H1 (cell line): ENCODE results near the gene MAP2K5. TPM values are rescaled to one million over a fixed set of nuclear protein-coding genes. Genes with fewer than 3 reads are reported as not detected.

Experiments used
- CTBP2 ChIP-seq: IDR thresholded peaks from 2 replicates; pipeline ENCODE4 v1.7.0; 2011; ENCODE audit warnings: borderline replicate concordance, mild to moderate bottlenecking, moderate library complexity, mixed read lengths, low read length; ENCODE audit not compliant: insufficient read depth, insufficient read length
- EZH2 ChIP-seq: fragments of 200-600 bp; sonication (generic); IDR thresholded peaks from 2 replicates; pipeline ENCODE4 v1.7.1; 2012; ENCODE audit warnings: low read depth, mild to moderate bottlenecking, moderate library complexity, low read length, inconsistent platforms; ENCODE audit not compliant: severe bottlenecking
- JUN ChIP-seq: IDR thresholded peaks from 2 replicates; pipeline ENCODE4 v1.6.1; 2011; ENCODE audit warnings: low read depth, mild to moderate bottlenecking, improper control_type of control experiment, low read length
- KDM1A ChIP-seq: fragments of 200-600, 300-600 bp; sonication (generic); IDR thresholded peaks from 2 replicates; pipeline ENCODE4 v1.7.1; 2016; ENCODE audit warnings: mild to moderate bottlenecking, low read length, borderline replicate concordance
- TCF12 ChIP-seq: IDR thresholded peaks from 2 replicates; pipeline ENCODE4 v1.6.1; 2011; ENCODE audit warnings: low read depth, mild to moderate bottlenecking, low read length
- polyA plus RNA-seq, 7 experiments: library from polyadenylated mRNA; depleted of rRNA in 3 of 7; stranded (reverse) in 5 of 7; unstranded in 2 of 7; fragments of >200 nt in 5 of 7; fragments of 200-250 nt in 2 of 7; gene quantifications; 1 replicate in 5 of 7; 2 replicates in 1 of 7; 4 replicates in 1 of 7; pipeline versions ENCODE4 v1.2.1 to v1.2.3, GENCODE V29; 2011 to 2013; ENCODE audit warnings: missing spikeins in 2 of 7, mixed read lengths in 2 of 7
- total RNA-seq: library from RNA; stranded (reverse); fragmentation: NEBNext Ultra II Directional; extraction: Animal tissue kit (Norgen Biotek cat#: 25700); gene quantifications from 2 replicates; pipeline ENCODE4 v1.2.1, GENCODE V29; 2021
- TF ChIP-seq, protein P1 (sequence below): fragments of 300-600 bp; sonication (generic); IDR thresholded peaks from 2 replicates; pipeline ENCODE4 v1.7.1; 2012; ENCODE audit warnings: low read length, moderate library complexity, mild to moderate bottlenecking, inconsistent platforms; ENCODE audit not compliant: insufficient replicate concordance

MAP2K5 gene
- total and polyA plus RNA-seq, 2 of the 8 experiments (the other 6 are each of a cell fraction or from before 2014, with no cell fraction given): 4.4 to 15.8 TPM

GRCh38 chr15:67828969-67829646 lies 286.6 kb downstream of the MAP2K5 start (continued):
- TF ChIP-seq, protein P1, sequence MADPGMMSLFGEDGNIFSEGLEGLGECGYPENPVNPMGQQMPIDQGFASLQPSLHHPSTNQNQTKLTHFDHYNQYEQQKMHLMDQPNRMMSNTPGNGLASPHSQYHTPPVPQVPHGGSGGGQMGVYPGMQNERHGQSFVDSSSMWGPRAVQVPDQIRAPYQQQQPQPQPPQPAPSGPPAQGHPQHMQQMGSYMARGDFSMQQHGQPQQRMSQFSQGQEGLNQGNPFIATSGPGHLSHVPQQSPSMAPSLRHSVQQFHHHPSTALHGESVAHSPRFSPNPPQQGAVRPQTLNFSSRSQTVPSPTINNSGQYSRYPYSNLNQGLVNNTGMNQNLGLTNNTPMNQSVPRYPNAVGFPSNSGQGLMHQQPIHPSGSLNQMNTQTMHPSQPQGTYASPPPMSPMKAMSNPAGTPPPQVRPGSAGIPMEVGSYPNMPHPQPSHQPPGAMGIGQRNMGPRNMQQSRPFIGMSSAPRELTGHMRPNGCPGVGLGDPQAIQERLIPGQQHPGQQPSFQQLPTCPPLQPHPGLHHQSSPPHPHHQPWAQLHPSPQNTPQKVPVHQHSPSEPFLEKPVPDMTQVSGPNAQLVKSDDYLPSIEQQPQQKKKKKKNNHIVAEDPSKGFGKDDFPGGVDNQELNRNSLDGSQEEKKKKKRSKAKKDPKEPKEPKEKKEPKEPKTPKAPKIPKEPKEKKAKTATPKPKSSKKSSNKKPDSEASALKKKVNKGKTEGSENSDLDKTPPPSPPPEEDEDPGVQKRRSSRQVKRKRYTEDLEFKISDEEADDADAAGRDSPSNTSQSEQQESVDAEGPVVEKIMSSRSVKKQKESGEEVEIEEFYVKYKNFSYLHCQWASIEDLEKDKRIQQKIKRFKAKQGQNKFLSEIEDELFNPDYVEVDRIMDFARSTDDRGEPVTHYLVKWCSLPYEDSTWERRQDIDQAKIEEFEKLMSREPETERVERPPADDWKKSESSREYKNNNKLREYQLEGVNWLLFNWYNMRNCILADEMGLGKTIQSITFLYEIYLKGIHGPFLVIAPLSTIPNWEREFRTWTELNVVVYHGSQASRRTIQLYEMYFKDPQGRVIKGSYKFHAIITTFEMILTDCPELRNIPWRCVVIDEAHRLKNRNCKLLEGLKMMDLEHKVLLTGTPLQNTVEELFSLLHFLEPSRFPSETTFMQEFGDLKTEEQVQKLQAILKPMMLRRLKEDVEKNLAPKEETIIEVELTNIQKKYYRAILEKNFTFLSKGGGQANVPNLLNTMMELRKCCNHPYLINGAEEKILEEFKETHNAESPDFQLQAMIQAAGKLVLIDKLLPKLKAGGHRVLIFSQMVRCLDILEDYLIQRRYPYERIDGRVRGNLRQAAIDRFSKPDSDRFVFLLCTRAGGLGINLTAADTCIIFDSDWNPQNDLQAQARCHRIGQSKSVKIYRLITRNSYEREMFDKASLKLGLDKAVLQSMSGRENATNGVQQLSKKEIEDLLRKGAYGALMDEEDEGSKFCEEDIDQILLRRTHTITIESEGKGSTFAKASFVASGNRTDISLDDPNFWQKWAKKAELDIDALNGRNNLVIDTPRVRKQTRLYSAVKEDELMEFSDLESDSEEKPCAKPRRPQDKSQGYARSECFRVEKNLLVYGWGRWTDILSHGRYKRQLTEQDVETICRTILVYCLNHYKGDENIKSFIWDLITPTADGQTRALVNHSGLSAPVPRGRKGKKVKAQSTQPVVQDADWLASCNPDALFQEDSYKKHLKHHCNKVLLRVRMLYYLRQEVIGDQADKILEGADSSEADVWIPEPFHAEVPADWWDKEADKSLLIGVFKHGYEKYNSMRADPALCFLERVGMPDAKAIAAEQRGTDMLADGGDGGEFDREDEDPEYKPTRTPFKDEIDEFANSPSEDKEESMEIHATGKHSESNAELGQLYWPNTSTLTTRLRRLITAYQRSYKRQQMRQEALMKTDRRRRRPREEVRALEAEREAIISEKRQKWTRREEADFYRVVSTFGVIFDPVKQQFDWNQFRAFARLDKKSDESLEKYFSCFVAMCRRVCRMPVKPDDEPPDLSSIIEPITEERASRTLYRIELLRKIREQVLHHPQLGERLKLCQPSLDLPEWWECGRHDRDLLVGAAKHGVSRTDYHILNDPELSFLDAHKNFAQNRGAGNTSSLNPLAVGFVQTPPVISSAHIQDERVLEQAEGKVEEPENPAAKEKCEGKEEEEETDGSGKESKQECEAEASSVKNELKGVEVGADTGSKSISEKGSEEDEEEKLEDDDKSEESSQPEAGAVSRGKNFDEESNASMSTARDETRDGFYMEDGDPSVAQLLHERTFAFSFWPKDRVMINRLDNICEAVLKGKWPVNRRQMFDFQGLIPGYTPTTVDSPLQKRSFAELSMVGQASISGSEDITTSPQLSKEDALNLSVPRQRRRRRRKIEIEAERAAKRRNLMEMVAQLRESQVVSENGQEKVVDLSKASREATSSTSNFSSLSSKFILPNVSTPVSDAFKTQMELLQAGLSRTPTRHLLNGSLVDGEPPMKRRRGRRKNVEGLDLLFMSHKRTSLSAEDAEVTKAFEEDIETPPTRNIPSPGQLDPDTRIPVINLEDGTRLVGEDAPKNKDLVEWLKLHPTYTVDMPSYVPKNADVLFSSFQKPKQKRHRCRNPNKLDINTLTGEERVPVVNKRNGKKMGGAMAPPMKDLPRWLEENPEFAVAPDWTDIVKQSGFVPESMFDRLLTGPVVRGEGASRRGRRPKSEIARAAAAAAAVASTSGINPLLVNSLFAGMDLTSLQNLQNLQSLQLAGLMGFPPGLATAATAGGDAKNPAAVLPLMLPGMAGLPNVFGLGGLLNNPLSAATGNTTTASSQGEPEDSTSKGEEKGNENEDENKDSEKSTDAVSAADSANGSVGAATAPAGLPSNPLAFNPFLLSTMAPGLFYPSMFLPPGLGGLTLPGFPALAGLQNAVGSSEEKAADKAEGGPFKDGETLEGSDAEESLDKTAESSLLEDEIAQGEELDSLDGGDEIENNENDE: no peak
- peak; percentile 81 for TF ChIP-seq EZH2
- TF ChIP-seq CTBP2: no peak
- TF ChIP-seq KDM1A: no peak
- TF ChIP-seq JUN: no peak
- no peak for TF ChIP-seq TCF12
